PFSK-1 (cell line): Measurements from ENCODE around the gene WDR70.

Source experiments
- FOXP2 ChIP-seq: optimal IDR thresholded peaks from 2 replicates; pipeline ENCODE3; 2011; ENCODE audit warnings: borderline replicate concordance, control low read depth, inconsistent platforms; ENCODE audit not compliant: insufficient read depth; ENCODE audit errors: extremely low read length, extremely low read depth
- POLR2AphosphoS5 ChIP-seq: IDR thresholded peaks from 2 replicates; pipeline ENCODE4 v1.6.1; 2012; ENCODE audit warnings: low read depth, mild to moderate bottlenecking, control low read depth, low read length, moderate library complexity
- REST ChIP-seq, 2 experiments: IDR thresholded peaks; 2 replicates each; pipeline versions ENCODE4 v1.6.1 to v1.8.0; 2011 to 2012; ENCODE audit warnings: low read depth in 2 of 2, low read length in 2 of 2, control low read depth in 1 of 2, inconsistent platforms in 1 of 2, mild to moderate bottlenecking in 1 of 2, moderate library complexity in 1 of 2; ENCODE audit not compliant: insufficient read depth in 1 of 2
- SIN3A ChIP-seq: IDR thresholded peaks from 2 replicates; pipeline ENCODE4 v1.6.1; 2012; ENCODE audit warnings: mild to moderate bottlenecking, low read length, moderate library complexity, borderline replicate concordance; ENCODE audit not compliant: insufficient read depth
- TAF1 ChIP-seq: IDR thresholded peaks from 2 replicates; pipeline ENCODE4 v1.6.1; 2012; ENCODE audit warnings: low read length, control low read depth, borderline replicate concordance; ENCODE audit not compliant: insufficient read depth

The WDR70 gene

GRCh38 chr5:37662362-37662761, 283.2 kb downstream of the WDR70 start:
- no peak for TF ChIP-seq FOXP2
- TF ChIP-seq POLR2AphosphoS5 = no peak
- no peak for TF ChIP-seq TAF1
- no peak for TF ChIP-seq REST (IDR thresholded peaks at IDR 0.05; ENCODE audit: insufficient read depth in 1 of 2, low read depth in 2 of 2, low read length in 2 of 2)
- no peak for TF ChIP-seq SIN3A

- TF ChIP-seq FOXP2 = no peak
- no peak for TF ChIP-seq REST (IDR thresholded peaks at IDR 0.05; ENCODE audit: insufficient read depth in 1 of 2, low read depth in 2 of 2, low read length in 2 of 2)
- TF ChIP-seq POLR2AphosphoS5 = no peak
- no peak for TF ChIP-seq TAF1
- no peak for TF ChIP-seq SIN3A
Observed at GRCh38 chr5:37662789-37663485, 283.8 kb downstream of the WDR70 start.

- TF ChIP-seq POLR2AphosphoS5 = no peak
- TF ChIP-seq FOXP2 = no peak
- no peak for TF ChIP-seq REST (IDR thresholded peaks at IDR 0.05; ENCODE audit: insufficient read depth in 1 of 2, low read depth in 2 of 2, low read length in 2 of 2)
- TF ChIP-seq TAF1 = no peak
- no peak for TF ChIP-seq SIN3A
Observed at GRCh38 chr5:37663538-37663937, 284.4 kb downstream of the WDR70 start.

- TF ChIP-seq REST (IDR thresholded peaks at IDR 0.05; ENCODE audit: insufficient read depth in 1 of 2, low read depth in 2 of 2, low read length in 2 of 2) = no peak
- TF ChIP-seq SIN3A = no peak
Observed at GRCh38 chr5:37664551-37664950, 285.4 kb downstream of the WDR70 start.

- TF ChIP-seq FOXP2 = no peak
- no peak for TF ChIP-seq TAF1
- no peak for TF ChIP-seq POLR2AphosphoS5
- no peak for TF ChIP-seq SIN3A
- TF ChIP-seq REST (IDR thresholded peaks at IDR 0.05; ENCODE audit: insufficient read depth in 1 of 2, low read depth in 2 of 2, low read length in 2 of 2) = no peak
Observed at GRCh38 chr5:37665272-37665671, 286.2 kb downstream of the WDR70 start.
